GM21390 (cell line): ENCODE data around the gene COL19A1.

Source experiments
- ATAC-seq: cut with Tn5 transposase; IDR thresholded peaks from one replicate; pipeline ENCODE4 v1.9.1; 2021; ENCODE audit not compliant: unreplicated experiment

COL19A1 gene

DNA sequence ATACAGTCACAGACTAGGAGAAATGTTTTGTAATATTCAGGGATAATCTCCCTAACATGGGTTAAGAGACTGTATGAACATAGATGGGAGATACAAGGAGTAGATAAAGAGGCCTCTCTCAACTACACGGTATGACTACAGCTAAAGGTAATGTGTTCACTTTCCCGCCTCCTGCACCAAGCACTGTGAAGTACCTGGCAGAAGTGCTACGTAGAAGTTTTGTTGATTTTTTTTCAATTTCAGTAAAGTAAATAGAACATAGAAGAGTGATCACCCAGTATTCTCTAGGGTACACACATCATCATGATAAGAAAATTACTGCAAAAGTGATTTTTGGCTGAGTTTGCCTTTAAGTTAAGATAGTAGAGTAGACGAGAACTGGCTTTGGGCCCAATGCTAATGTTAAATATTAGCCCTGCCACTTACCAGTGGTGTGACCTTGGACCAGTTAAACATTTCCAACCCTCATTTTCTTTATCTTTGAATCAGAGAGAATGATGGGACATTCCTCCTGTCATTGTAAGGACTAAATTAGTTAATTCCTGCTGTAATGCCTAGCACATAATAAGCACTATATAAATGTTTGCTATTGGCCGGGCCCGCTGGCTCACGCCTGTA, 253.0 kb downstream of the COL19A1 start:
- no peak for ATAC-seq

DNA sequence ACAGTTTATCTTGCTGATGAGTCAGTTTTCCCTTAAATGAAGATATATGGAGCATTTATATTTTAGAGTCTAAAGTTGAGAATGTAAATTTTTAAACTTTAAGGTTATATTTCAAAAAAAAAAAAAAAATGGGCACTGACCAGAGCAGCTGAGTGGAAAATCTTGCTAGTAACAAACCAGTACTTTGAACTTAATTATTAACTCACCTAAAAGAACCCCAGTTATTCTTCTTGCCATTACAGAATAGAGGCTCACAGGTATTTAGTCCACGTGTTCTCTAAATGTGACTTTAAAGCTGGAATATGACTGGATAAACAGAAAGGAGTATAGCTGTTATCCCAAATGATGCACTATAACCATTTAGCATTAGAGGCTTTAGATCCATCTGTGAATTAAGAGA, 258.1 kb downstream of the COL19A1 start:
- no peak for ATAC-seq

DNA sequence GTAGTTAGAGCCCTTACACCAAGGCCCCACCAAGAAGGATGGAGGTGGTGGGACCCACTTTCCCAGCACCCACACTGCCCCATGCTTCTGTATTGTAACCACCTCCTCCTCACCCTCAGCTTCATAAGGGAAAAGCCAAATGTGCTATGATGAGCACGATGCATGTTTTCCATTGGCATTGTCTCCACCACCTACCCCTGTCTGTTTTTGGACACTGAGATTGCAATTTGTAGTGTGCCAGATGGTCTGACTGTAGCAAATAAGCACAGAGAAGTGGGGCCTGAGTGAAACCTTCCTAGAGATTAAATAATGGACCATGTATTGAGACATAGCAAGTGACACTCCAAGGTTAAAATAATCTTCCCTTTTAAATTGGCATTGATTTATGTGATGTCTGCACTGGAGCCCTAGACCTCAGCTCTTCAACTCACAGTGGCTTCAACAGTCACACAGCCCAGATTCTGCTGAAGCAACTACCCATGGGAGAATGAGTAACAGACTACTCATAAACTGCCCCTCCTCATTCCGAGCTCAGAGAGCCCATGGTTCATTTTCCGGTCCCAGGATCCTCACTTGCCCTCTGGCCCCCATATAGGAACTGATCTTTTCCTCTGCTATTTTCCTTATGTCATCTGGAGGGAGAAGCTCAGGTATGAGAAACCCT, 258.7 kb downstream of the COL19A1 start:
- ATAC-seq = no peak

DNA sequence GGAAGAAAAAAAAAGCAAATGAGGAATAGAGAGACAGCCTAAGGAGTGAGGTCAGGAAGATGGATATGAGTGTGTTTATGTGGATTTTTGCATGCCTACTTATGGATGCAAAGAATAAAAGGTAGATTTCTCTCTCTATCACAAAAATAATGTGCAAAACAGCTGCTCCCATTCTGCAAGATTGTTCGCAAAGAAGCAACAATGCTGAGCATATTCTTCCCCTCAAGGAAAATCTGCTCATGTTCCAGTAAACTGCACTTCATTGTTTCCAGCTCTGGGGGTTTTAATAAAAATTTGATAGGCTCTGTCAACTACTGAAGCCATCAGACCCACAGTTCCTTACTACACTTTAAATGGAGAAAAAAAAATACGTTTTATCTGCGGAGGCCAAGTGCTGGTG, 259.2 kb downstream of the COL19A1 start:
- no peak for ATAC-seq

DNA sequence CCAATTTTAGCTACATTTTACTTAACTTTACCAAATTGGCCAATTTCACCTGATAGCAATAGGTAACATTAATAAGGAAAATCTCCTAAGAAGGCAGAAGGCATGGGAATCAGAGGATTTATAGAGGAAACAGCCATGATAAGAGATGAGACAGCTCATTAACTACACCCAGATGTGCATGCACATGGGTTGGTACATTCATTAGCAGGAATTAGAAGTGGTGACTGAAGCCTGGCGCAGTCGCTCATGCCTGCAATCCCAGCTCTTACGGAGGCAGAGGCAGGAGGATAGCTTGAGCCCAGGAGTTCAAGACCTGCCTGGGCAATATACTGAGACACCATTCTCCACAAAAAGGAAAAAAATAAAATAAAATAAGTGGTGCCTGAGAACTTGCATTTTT, 263.0 kb downstream of the COL19A1 start:
- no peak for ATAC-seq

DNA sequence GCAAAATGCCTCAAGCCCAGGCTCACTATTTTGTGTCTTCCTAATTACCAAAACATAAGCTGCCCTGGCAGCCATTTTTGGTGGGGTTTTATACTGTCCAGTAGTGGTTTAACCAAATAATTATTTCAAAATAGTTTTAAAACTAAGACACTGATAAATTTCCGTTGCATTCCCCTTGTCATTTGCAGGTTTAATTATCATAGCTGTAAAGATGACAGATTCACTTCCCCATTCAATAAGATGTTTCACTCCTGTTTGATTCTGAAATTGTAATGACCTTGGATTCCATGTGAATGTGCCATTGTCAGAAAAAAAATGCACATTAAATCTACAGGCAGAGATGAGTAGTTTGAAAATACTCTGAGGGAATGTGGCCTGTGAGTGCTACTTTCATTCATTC, 264.5 kb downstream of the COL19A1 start:
- ATAC-seq = peak; percentile 9

DNA sequence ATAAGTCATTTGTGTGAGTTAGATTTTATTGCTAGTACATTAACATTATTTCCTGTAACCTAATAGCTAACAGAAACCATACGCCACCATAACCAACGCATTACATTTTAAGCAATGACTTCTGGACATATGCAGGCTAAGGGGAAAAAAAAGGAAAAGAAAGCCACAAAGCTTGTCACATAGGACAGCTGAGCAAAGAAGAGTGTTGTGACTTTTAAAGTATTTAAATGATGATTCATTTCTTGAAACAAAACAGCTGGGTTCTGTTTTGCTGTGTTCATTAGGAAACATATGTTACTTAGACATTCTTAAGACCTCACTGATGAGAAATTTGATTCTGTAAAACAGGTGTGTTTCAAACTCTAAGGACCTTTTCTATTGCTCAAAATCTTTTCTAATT, 265.2 kb downstream of the COL19A1 start:
- ATAC-seq = peak; percentile 93

DNA sequence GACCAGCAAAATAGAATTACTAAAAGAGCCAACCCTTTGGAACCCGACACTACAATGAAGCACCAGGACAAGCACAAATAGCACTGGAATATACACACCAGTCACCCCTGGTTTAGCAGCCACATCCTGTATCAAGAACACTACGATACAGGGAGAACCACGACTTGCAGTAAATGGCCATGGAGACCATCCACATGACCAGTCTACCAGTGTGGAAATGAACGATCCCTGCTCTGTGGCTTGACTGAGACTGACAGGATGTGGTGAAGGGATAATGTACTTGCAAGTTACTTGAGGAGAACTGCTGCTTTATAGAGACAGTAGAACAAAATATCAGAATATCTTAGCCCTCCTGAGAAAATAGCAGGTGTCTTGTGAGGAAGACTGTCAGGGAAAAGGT, 266.9 kb downstream of the COL19A1 start:
- no peak for ATAC-seq

DNA sequence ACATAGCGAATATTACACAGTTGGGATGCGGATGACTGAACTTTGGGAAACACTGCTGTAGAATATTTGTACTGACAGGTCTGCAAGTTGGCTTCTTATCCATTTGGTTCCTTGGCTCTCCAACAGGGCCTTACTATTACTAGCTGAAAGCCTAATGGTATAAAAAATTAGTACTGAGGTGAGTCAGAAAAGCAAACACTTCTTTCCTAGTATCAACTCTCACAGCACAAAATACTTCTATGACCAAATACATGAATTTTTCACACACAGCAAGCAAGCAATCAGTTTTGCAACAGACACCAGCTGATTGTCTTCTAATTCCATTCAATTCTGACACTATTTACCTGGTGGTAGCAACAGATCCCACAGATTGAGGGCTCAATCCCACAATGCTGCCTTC, 268.2 kb downstream of the COL19A1 start:
- ATAC-seq = no peak

DNA sequence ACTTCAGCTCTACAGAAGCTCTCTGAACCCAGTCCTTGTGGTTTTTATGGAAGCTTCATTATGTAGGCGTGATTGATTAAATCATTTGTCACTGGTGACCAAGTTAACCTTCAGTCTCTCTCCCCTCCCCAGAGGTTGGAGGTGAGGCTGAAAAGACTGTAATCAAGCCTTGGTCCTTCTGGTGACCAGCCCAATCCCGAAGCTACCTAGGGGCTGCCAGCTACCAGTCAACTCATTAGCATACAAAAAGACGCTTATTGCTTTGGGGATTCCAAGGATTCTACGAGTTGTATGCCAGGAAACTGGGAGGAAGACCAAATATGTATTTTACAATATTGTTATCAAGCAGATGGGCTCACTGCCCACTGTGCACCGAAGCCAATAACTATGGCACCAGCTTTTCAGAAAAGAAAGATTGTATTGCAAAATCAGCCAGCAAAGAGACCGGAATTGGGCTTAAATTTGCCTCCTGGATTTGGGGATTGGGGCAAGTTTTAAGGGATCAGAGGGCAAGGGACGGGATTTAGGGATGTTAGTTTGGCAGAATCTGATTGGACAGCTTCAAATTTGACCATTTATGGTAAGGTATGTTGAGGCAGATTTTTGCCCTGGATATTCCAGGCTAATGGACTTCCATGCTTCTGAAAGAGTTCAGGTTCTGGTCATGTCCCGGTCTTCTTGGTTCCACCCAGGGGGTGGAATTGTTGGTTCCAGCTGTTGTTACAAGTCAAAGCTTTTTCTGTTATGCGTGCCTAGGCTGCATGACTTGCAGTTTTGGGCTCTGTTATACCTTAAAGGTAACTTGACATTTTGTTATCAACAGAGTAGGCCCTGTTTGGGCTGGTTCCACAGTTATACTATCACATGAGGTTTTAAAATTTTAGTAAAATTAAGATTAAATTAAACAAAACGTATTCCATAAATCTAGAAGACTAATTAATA, 269.1 kb downstream of the COL19A1 start:
- no peak for ATAC-seq

DNA sequence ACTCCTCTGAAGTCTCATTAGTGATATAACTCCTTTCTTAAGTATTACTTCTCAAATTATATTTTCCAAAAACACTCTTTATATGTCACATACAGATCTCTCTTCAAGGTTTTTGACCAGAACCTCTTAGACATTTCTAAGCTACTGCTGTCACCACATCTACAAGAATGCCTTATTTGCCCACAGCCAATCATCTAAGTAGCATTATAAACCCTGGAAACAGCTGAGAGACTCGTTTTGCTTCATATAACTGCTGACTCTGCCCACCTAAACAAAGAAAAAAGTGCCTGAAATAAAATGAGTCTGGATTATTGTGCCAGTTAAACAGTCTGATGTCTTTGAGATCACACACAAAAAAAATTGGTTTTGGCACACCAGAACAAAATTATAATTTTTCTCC, 270.6 kb downstream of the COL19A1 start:
- ATAC-seq = no peak

DNA sequence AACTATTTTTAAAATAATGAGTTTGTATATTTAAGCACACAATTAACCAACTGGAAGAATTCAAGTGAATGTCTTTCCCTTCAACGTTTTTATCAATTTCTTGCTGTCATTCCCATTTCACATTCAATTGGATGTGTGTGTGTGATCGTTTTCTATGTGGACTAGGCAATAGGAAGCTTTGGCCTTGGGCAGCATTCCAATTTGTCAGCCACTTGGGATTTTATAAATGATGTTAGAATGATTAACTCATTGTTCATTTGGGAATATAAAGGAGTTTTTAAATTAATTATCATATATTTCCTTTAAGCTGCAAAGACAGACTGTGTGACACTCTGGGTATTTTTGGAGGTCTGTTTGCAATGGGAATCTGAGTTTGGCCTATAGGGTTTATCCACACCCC, 274.1 kb downstream of the COL19A1 start:
- ATAC-seq = no peak

DNA sequence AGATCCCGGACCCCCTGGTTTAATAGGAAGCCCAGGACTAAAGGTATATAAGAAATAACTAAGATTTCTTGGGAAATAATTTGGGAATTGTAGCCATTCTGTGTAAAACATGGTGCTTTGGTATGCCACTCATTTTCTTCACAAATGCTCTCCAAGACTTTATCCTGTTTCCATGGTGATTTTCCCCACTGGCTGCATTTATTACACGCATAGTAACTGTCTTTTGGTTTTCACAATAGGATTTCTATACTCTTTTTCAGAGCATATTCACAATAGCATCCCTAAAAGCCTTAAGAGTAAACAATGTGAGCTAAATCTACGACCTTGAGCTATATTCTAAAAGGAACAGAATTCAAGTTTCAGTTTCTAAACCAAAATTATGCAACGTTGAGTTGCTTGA, 275.7 kb downstream of the COL19A1 start:
- no peak for ATAC-seq

DNA sequence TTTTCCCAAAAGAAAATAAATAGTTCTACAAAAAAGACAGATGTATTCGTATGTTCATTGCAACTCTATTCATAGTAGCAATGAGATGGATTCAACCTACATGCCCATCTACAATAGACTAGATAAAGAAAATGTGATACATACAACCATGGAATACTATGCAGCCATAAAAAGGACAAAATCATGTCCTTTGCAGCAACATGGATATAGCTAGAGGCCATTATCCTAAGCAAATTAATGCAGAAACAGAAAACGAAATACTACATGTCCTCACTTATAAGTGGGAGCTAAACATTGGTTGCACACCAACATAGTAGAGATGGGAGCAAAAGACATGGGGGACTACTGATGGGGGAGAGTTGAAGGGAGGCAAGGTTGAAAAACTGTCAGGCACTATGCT, 278.8 kb downstream of the COL19A1 start:
- no peak for ATAC-seq

DNA sequence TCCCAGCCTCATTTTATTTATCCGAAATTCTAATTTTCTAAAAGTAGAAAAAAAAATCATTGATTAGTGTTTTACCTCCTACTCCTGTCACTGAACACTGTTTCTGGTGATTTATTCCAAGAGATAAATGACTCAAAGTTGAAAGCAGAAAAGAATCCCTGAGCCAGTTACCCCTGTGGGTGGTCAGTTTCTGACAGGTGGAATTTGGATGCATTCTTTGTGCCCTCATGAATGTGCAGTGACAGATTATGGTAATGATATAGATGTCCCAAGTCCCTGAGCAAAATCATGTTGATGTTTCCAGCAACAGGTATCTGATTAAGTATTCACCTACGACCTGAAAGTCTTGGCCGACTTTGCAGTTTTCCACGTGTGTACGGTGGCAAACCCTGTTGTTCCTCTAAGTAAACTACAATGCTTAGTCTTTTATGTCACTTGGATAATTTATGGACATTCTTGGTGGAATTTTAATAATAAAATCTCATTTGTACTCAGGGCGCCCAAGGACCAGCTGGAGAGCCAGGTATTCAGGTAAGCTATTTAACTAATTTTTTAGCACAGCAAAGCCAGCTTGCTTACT, 282.9 kb downstream of the COL19A1 start:
- ATAC-seq = no peak

DNA sequence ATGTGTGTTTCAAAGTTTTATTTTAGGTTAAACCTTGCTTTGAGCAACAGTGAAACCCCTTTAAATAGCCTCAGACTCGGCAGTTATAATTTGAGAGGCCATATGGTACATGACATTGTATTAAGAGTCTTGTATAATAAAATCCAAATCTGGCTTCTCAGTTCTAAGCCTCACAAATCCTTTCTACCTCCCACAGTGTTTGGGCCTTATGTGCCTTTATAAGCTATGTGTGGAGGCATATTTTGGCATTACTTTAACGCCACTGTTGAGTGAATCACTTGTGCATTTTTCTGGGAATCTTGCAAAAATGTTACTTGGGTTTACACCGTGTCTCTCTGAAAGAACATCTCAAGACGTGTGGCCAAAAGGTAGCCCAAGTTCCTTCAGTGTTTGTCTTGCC, 284.2 kb downstream of the COL19A1 start:
- ATAC-seq = no peak

DNA sequence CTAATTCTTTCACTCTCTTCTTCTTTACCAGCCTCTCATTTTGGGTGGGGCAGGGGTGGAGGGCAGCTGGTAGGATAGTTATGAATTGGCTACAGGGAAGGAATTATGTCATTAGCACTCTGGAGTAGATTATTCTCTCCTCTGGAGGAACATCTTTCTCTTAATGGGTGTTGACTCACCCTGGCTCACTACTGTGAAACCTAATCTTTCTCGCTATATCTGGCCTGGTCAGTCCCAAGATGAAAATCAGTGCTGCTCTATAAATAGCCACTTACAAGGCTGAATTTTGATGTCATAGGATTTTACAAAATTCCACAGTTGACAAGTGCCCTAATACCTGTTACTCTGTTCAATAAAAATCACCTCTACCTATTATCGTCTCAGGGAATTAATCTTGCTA, 285.3 kb downstream of the COL19A1 start:
- ATAC-seq = no peak

DNA sequence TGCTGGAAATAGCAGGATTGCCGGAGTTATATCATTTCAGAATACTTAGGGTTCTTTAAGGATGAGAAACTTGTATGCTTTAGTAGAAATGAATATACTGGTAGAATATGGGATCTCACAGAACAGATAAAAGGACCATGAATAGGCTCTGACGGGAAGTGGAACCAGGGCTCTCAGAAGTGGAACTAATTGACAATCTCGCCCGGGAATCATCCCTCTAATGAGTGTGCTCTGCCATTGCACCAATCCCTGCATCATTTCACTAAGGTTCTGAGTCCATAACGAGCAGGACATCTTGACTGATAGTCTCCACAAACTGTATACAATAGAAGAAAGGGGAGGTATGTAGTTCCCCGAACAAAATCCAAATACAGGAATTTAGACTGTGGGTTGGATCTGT, 286.4 kb downstream of the COL19A1 start:
- no peak for ATAC-seq

DNA sequence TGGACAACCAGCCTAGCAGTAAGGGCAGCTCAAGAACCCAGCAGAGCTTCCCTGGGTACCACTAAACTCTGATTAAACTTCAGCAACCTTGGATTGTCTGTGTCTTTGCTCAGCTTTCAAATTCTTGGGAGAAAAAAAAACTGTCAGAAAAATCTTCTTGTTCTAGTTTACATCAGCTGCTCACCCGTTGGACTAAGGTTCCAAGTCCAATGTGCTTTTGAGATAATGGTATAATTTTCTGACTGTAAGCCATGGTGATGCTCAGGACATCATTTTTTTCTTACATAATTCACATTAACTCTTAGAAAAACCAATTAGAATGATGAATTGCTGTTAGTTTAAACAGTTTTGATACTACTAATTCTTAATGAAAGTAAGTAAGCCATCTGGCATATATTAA, 290.7 kb downstream of the COL19A1 start:
- ATAC-seq = no peak

DNA sequence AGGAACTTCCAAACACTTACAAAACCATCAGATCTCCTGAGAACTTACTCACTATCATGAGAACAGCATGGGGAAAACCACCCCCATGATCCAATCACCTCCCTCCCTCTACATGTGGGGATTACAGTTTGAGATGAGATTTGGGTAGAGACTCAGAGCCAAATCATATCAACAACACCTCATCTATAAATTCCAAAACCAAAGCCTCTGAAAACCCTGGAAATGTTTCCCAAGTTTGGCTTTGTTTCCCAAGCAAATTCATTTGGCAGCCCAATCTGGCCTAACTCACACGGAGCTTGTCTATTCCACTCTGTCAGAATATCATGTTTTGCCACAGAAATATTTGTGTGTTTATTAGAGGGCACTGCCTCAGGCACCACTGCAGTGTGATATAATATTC, 293.9 kb downstream of the COL19A1 start:
- no peak for ATAC-seq

DNA sequence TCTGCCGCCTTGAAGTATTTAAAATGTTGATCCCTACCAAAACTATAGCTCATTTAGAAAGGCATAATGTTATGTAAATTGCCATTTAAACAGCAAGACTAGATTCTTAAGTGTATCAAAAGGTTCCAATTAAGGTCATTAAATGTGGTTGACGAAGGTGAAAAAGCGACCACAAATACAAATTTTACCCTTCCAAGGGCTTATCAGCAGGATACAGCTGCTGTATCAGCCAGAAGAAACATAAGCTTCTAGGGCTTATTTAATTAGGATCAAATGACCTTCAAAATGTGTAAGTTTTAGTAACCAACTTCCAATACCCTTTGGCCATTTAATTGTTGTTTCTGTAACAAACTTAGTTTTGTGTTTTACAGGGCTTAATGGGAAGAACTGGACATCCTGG, 296.6 kb downstream of the COL19A1 start:
- ATAC-seq = no peak

DNA sequence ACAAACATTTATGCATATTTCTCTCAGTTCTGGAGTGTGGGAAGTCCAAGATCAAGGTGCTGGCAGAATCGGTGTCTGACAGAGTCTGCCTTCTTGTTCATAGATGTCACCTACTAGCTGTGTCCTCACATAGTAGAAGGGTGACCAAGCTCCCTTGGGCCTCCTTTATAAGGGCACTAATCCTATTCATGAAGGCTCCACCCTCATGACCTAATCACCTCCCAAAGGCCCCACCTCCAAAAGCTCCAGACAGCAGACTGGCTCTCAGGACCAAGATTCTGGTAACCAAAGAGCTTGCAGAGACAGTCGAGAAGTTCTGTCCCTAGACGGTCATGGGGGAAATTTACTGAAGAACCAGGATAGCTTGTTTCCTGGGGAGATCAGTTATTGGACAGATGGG, 297.4 kb downstream of the COL19A1 start:
- no peak for ATAC-seq
